ENCODE measurements around the gene VAMP3.

DNA sequence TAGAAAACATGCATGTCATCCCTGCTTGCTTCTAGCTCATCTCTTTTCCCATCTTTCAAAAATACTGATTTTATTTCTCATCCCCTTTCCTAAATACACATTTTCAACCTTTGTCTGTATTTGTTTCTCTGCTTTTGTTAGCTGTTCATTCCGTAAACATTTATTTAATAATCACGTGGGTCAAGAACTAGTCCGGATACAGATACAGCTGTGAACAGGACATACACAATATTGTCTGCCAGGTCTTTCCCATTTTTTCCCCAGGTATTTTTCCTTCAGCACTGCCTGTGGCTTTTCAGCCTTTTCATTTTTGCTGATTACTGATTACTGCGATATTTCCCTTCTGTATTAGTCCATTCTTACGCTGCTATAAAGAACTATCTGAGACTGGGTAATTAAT, 18.7 kb downstream of the VAMP3 start:
- no peak for TF ChIP-seq POLR2A (IDR thresholded peaks at IDR 0.05)
- TF ChIP-seq, protein P1, sequence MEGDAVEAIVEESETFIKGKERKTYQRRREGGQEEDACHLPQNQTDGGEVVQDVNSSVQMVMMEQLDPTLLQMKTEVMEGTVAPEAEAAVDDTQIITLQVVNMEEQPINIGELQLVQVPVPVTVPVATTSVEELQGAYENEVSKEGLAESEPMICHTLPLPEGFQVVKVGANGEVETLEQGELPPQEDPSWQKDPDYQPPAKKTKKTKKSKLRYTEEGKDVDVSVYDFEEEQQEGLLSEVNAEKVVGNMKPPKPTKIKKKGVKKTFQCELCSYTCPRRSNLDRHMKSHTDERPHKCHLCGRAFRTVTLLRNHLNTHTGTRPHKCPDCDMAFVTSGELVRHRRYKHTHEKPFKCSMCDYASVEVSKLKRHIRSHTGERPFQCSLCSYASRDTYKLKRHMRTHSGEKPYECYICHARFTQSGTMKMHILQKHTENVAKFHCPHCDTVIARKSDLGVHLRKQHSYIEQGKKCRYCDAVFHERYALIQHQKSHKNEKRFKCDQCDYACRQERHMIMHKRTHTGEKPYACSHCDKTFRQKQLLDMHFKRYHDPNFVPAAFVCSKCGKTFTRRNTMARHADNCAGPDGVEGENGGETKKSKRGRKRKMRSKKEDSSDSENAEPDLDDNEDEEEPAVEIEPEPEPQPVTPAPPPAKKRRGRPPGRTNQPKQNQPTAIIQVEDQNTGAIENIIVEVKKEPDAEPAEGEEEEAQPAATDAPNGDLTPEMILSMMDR (IDR thresholded peaks at IDR 0.05) = no peak
